Body of pancreas (tissue), 4 donors: ENCODE measurements around the gene CARD14. TPM values are rescaled to one million over a fixed set of nuclear protein-coding genes. Genes with fewer than 3 reads are reported as not detected.
A peak's percentile ranks its signal among the peaks of the same experiment; 100 is the strongest.

ENCODE experiments used
- ATAC-seq: fragments of 150-250 bp; one replicate; pipeline ENCODE4 v1.9.1; 2016
- DNase-seq, 4 donors: peaks; one replicate each; pipeline ENCODE4 v3.0.0-alpha.2; 2019
- H3K27ac ChIP-seq, 4 donors: fragments of 200-600 bp; sonication (generic); 1 replicate in 3 of 4; 2 replicates in 1 of 4; pipeline versions ENCODE4 v1.5.1 to v1.6.1; 2016 to 2019; ENCODE audit warnings: mild to moderate bottlenecking in 1 of 4, mixed read lengths in 1 of 4, moderate library complexity in 1 of 4
- H3K27me3 ChIP-seq, 2 donors: fragments of 200-600 bp; sonication (generic); one replicate each; pipeline ENCODE4 v1.6.0; 2016; ENCODE audit warnings: mild to moderate bottlenecking in 1 of 2
- H3K36me3 ChIP-seq, 2 donors: fragments of 200-600 bp; sonication (generic); replicated peaks in 1 of 2; 2 replicates each; pipeline ENCODE4 v1.5.1; 2016; ENCODE audit warnings: low read depth in 2 of 2; ENCODE audit not compliant: insufficient read depth in 1 of 2
- H3K4me1 ChIP-seq: fragments of 200-600 bp; sonication (generic); one replicate; pipeline ENCODE4 v1.6.0; 2016
- H3K4me3 ChIP-seq, 2 donors: fragments of 200-600 bp; sonication (generic); 1 replicate in 1 of 2; 2 replicates in 1 of 2; pipeline ENCODE4 v1.5.1; 2016 to 2019
- H3K9me3 ChIP-seq, 3 donors: fragments of 200-600 bp; sonication (generic); 1 replicate in 2 of 3; 2 replicates in 1 of 3; pipeline ENCODE4 v1.5.1; 2016
- CTCF ChIP-seq, 7 experiments: fragments of 450-650 bp in 4 of 7; fragments of 200-600 bp in 3 of 7; sonication (generic) in 3 of 7; IDR thresholded peaks; one replicate each; pipeline ENCODE4 v1.5.1; 2016 to 2019; ENCODE audit warnings: antibody characterized with exemption in 7 of 7
- POLR2A ChIP-seq, 3 donors: fragments of 450-650 bp; IDR thresholded peaks; one replicate each; pipeline ENCODE4 v1.6.1; 2016; ENCODE audit warnings: antibody characterized with exemption in 3 of 3, mild to moderate bottlenecking in 2 of 3
- WGBS, 2 donors: methylation state at CpG; one replicate each; pipeline ENCODE4 v1.1.5; 2017; 5-methylcytosine and 5-hydroxymethylcytosine counted together
- intact Hi-C: fragments of 100-400 bp; cut with DNase I; formaldehyde crosslinking; loops from one replicate; pipeline ENCODE4 v1.15.1; 2023
- total RNA-seq, 2 donors: library from RNA; depleted of rRNA; stranded (reverse); fragments of >200 nt; gene quantifications; one replicate each; pipeline ENCODE4 v1.1.0, GENCODE V29; 2016

Gene CARD14
- total RNA-seq, 2 donors from 2014 or later: not detected

- 85% methylated on average over 16 to 19 of the region's 19 CpGs for WGBS, 2 donors
- Histone ChIP-seq H3K36me3 (peaks cover 0 to 7% of the 10 kb centered on the region in 2 donors), H3K9me3 (no peaks in the 10 kb centered on the region), H3K27ac (no peak overlapping the region), H3K4me1 (peaks cover 6% of the 10 kb centered on the region), H3K27me3 (no peaks in the 10 kb centered on the region), H3K4me3 (no peak overlapping the region)
- ATAC-seq: no peak
- TF ChIP-seq CTCF (IDR thresholded peaks at IDR 0.05) (no peak), POLR2A (IDR thresholded peaks at IDR 0.05) (no peak)
- DNase-seq: peak in 1 of 4 donors; percentile 49
- intact Hi-C loops: no loop called here
These were observed 43.3 kb downstream of the CARD14 start for GRCh38 chr17:80212962-80213642.

- no peaks in the 10 kb centered on the region for H3K9me3 ChIP-seq
- ATAC-seq: no peak
- 93% methylated on average over 8 of the region's 17 CpGs; no CpG with 5 or more reads in 1 of the 2 donors for WGBS, 2 donors
- no peaks in the 10 kb centered on the region for H3K27me3 ChIP-seq
- no peak for TF ChIP-seq CTCF (IDR thresholded peaks at IDR 0.05)
- no peak for TF ChIP-seq POLR2A (IDR thresholded peaks at IDR 0.05)
- H3K4me3 ChIP-seq: no peak overlapping the region
- H3K4me1 ChIP-seq: peaks cover 11% of the 10 kb centered on the region
- H3K36me3 ChIP-seq: peaks cover 0 to 7% of the 10 kb centered on the region in 2 donors
- no peak for DNase-seq
- no peak overlapping the region for H3K27ac ChIP-seq
- intact Hi-C loops: no loop called here
These were observed 43.8 kb downstream of the CARD14 start for GRCh38 chr17:80213643-80213975.

- WGBS, 2 donors: 90 to 91% methylated on average over 34 to 46 of the region's 48 CpGs
- Histone ChIP-seq H3K27ac (no peak overlapping the region), H3K4me1 (peaks cover 18% of the 10 kb centered on the region), H3K36me3 (peaks cover 0 to 7% of the 10 kb centered on the region in 2 donors), H3K4me3 (no peak overlapping the region), H3K27me3 (no peaks in the 10 kb centered on the region), H3K9me3 (no peaks in the 10 kb centered on the region)
- ATAC-seq: no peak
- intact Hi-C loops: no loop called here
- no peak for DNase-seq
- TF ChIP-seq POLR2A (IDR thresholded peaks at IDR 0.05) (no peak), CTCF (IDR thresholded peaks at IDR 0.05) (no peak)
These were observed 44.4 kb downstream of the CARD14 start for GRCh38 chr17:80214012-80214877.

GRCh38 chr17:80214878-80215210 is 45.0 kb downstream of the CARD14 start:
- intact Hi-C loops: no loop called here

More at GRCh38 chr17:80214878-80215210, 45.0 kb downstream of the CARD14 start:
- DNase-seq (no peak), ATAC-seq (no peak)
- no peaks in the 10 kb centered on the region for H3K27me3 ChIP-seq
- H3K36me3 ChIP-seq: peaks cover 0 to 7% of the 10 kb centered on the region in 2 donors
- no peak overlapping the region for H3K27ac ChIP-seq
- no peak for TF ChIP-seq POLR2A (IDR thresholded peaks at IDR 0.05)
- no peak overlapping the region for H3K4me3 ChIP-seq
- 88% methylated on average over 17 of the region's 17 CpGs; no CpG with 5 or more reads in 1 of the 2 donors for WGBS, 2 donors
- no peaks in the 10 kb centered on the region for H3K9me3 ChIP-seq
- H3K4me1 ChIP-seq: peaks cover 22% of the 10 kb centered on the region
